ENCODE measurements around the gene PPIL1.

DNA sequence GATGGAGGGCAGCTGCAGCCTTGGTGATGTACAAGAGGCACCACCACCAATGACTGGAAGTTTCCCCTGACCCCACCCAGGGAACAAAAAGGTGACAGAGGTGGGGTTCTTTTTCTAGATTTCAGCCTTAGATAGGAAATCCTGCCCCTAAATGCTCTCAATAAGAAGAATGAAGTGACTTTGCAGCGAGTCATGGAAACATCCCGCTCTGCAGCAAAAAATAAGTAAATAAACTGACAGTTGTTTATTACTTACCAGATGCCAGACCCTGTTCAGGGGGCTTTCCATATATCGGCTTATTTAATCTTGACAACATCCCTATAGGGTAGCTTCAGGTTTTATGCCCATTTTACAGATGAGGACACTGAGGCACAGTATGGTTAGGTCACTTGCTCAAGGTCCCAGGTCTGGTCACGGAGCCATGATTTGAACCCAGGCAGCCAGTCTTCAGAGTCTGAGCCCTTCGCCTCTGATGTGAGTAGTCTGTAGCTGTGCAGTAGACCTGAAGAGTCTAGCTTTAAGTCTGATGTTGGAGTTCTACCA is 30.3 kb upstream of the PPIL1 start:
- no peak for TF ChIP-seq CTCF (optimal IDR thresholded peaks at IDR 0.05 in 1 of 3, IDR thresholded peaks at IDR 0.05 in 1 of 3, conservative IDR thresholded peaks at IDR 0.05 in 1 of 3; ENCODE audit: extremely low read depth in 1 of 3, insufficient read depth in 2 of 3, low read length in 3 of 3)
- TF ChIP-seq EZH2 (IDR thresholded peaks at IDR 0.05; ENCODE audit: low read length), result no peak

Data from keratinocyte (primary cell).